A673 (cell line): ENCODE results near the gene NDOR1. TPM values are rescaled to one million over a fixed set of nuclear protein-coding genes. Genes with fewer than 3 reads are reported as not detected.

ENCODE experiments used
- BruUV-seq: library from RNA; stranded (reverse); fragments of 400-500 nt; replicated peaks from 2 replicates; lab custom pipeline; 2021; lab: Mats Ljungman, UMichigan
- CTCF ChIA-PET: fragments of 300-600 bp; sonication (Branson Sonifier 250); formaldehyde crosslinking; loops from one replicate; lab custom pipeline; 2022; ENCODE audit warnings: antibody characterized with exemption; lab: Charles Lee
- POLR2A ChIA-PET: fragments of 300-600 bp; sonication (Branson Sonifier 250); formaldehyde crosslinking; loops from one replicate; lab custom pipeline; 2022; ENCODE audit warnings: antibody characterized with exemption; ENCODE audit not compliant: low non-redundant PET; lab: Charles Lee
- DNase-seq: peaks from one replicate; pipeline ENCODE4 v3.0.0-alpha.2; 2015; ENCODE audit warnings: low spot score
- H3K27ac ChIP-seq: fragments of 200-600 bp; sonication (generic); 2 replicates; pipeline ENCODE4 v1.5.1; 2016; ENCODE audit warnings: mixed run types, low read depth, mild to moderate bottlenecking, mixed read lengths, antibody characterized with exemption, low read length; ENCODE audit not compliant: poor library complexity, severe bottlenecking
- H3K27me3 ChIP-seq: fragments of 200-600 bp; sonication (generic); replicated peaks from 2 replicates; pipeline ENCODE4 v1.6.1; 2017; ENCODE audit warnings: mixed run types, low read depth, mild to moderate bottlenecking, mixed read lengths, antibody characterized with exemption, low read length; ENCODE audit not compliant: insufficient read depth, poor library complexity
- H3K36me3 ChIP-seq: fragments of 200-600 bp; sonication (generic); 2 replicates; pipeline ENCODE4 v1.6.1; 2016; ENCODE audit warnings: mixed run types, mild to moderate bottlenecking, mixed read lengths, antibody characterized with exemption, low read length; ENCODE audit not compliant: insufficient read depth, poor library complexity, severe bottlenecking
- H3K4me1 ChIP-seq: fragments of 200-600 bp; sonication (generic); 2 replicates; pipeline ENCODE4 v1.6.1; 2017; ENCODE audit warnings: mixed run types, mild to moderate bottlenecking, mixed read lengths, antibody characterized with exemption, low read length; ENCODE audit not compliant: insufficient read depth, poor library complexity, severe bottlenecking
- H3K4me3 ChIP-seq: fragments of 200-600 bp; sonication (generic); 2 replicates; pipeline ENCODE4 v1.5.1; 2016; ENCODE audit warnings: low read depth, mixed run types, mild to moderate bottlenecking, mixed read lengths, low read length; ENCODE audit not compliant: poor library complexity, severe bottlenecking
- H3K9me3 ChIP-seq: fragments of 200-600 bp; sonication (generic); 2 replicates; pipeline ENCODE4 v1.6.1; 2016; ENCODE audit warnings: mixed run types, low read depth, mild to moderate bottlenecking, mixed read lengths, antibody characterized with exemption, low read length; ENCODE audit not compliant: poor library complexity, severe bottlenecking
- EZH2 ChIP-seq: fragments of 200-600 bp; sonication (generic); IDR thresholded peaks from 2 replicates; pipeline ENCODE4 v1.6.1; 2017; ENCODE audit warnings: borderline replicate concordance, low read depth, mild to moderate bottlenecking, mixed read lengths, antibody characterized with exemption, low read length; ENCODE audit not compliant: poor library complexity, severe bottlenecking
- intact Hi-C: fragments of 100-400 bp; cut with micrococcal nuclease; formaldehyde crosslinking; loops from one replicate; pipeline ENCODE4 v1.10.0; 2022; ENCODE audit not compliant: unreplicated experiment
- total RNA-seq: library from RNA; stranded (reverse); gene quantifications from 2 replicates; pipeline ENCODE4 v1.2.3, GENCODE V29; 2021
- TF ChIP-seq, protein P1 (sequence below): fragments of 300-800, 200-600 bp; sonication (generic); conservative IDR thresholded peaks from 2 replicates; pipeline ENCODE4 v1.5.1; 2017; ENCODE audit warnings: low read depth, mild to moderate bottlenecking, antibody characterized with exemption, low read length, moderate library complexity, mixed read lengths

NDOR1 gene
- total RNA-seq, 1 experiment from 2014 or later, result 40.2 TPM

DNA sequence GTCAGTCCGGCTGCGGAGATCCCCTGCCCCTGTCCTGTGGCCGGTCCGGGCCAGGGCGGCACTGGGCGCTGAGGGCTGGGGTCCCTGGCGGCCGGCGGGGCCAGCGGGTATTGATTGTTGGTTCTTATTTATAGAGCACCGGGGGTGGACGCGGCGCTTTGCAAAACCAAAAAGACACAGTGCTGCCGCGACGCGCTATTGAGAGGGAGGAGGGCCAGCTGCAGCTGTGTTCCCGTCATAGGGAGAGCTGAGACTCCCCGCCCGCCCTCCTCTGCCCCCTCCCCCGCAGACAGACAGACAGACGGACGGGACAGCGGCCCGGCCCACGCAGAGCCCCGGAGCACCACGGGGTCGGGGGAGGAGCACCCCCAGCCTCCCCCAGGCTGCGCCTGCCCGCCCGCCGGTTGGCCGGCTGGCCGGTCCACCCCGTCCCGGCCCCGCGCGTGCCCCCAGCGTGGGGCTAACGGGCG lies 38.2 kb upstream of the NDOR1 start:
- intact Hi-C loops, result no loop called here
- peaks cover 89% of the 10 kb centered on the region for H3K27me3 ChIP-seq
- no TSS peak for BruUV-seq
- TF ChIP-seq, protein P1, sequence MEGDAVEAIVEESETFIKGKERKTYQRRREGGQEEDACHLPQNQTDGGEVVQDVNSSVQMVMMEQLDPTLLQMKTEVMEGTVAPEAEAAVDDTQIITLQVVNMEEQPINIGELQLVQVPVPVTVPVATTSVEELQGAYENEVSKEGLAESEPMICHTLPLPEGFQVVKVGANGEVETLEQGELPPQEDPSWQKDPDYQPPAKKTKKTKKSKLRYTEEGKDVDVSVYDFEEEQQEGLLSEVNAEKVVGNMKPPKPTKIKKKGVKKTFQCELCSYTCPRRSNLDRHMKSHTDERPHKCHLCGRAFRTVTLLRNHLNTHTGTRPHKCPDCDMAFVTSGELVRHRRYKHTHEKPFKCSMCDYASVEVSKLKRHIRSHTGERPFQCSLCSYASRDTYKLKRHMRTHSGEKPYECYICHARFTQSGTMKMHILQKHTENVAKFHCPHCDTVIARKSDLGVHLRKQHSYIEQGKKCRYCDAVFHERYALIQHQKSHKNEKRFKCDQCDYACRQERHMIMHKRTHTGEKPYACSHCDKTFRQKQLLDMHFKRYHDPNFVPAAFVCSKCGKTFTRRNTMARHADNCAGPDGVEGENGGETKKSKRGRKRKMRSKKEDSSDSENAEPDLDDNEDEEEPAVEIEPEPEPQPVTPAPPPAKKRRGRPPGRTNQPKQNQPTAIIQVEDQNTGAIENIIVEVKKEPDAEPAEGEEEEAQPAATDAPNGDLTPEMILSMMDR, result no peak
- TF ChIP-seq EZH2, result no peak
- CTCF ChIA-PET, result no interaction called here
- no peaks in the 10 kb centered on the region for H3K9me3 ChIP-seq
- no peaks in the 10 kb centered on the region for H3K36me3 ChIP-seq
- POLR2A ChIA-PET, result no interaction called here
- H3K27ac ChIP-seq, result no peak overlapping the region
- no peak overlapping the region for H3K4me3 ChIP-seq
- H3K4me1 ChIP-seq, result peaks cover 9% of the 10 kb centered on the region
- no peak for DNase-seq

DNA sequence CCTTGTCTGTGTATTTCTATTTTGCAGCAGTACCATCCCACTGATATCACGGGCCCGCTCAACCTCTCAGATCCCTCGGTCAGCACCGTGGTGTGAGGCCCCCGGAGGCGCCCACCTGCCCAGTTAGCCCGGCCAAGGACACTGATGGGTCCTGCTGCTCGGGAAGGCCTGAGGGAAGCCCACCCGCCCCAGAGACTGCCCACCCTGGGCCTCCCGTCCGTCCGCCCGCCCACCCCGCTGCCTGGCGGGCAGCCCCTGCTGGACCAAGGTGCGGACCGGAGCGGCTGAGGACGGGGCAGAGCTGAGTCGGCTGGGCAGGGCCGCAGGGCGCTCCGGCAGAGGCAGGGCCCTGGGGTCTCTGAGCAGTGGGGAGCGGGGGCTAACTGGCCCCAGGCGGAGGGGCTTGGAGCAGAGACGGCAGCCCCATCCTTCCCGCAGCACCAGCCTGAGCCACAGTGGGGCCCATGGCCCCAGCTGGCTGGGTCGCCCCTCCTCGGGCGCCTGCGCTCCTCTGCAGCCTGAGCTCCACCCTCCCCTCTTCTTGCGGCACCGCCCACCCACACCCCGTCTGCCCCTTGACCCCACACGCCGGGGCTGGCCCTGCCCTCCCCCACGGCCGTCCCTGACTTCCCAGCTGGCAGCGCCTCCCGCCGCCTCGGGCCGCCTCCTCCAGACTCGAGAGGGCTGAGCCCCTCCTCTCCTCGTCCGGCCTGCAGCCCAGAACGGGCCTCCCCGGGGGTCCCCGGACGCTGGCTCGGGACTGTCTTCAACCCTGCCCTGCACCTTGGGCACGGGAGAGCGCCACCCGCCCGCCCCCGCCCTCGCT lies 37.5 kb upstream of the NDOR1 start:
- Histone ChIP-seq H3K9me3 (no peaks in the 10 kb centered on the region), H3K4me3 (no peak overlapping the region), H3K4me1 (peaks cover 2% of the 10 kb centered on the region), H3K27me3 (peaks cover 83% of the 10 kb centered on the region), H3K27ac (no peak overlapping the region), H3K36me3 (no peaks in the 10 kb centered on the region)
- no peak for DNase-seq
- ChIA-PET POLR2A (no interaction called here), CTCF (no interaction called here)
- BruUV-seq, result no TSS peak
- intact Hi-C loops, result no loop called here
- peak; percentile 84 for TF ChIP-seq EZH2
- TF ChIP-seq, protein P1, result no peak

DNA sequence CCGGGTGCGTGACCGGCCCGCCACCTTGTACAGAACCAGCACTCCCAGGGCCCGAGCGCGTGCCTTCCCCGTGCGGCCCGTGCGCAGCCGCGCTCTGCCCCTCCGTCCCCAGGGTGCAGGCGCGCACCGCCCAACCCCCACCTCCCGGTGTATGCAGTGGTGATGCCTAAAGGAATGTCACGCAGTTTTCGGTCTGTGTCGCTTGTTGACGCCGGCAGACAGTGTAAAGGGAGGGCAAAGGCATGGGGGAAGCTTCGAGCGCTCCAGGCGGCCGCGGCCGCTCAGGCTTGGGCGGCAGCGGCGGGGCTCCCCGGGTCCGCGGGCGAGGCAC lies 37.0 kb upstream of the NDOR1 start:
- intact Hi-C loops, result no loop called here
- peak overlapping the region; percentile 32 for H3K4me3 ChIP-seq
- POLR2A ChIA-PET, result no interaction called here
- no peaks in the 10 kb centered on the region for H3K9me3 ChIP-seq
- no peaks in the 10 kb centered on the region for H3K36me3 ChIP-seq
- H3K27me3 ChIP-seq, result peaks cover 77% of the 10 kb centered on the region
- no peak overlapping the region for H3K27ac ChIP-seq
- DNase-seq, result no peak
- CTCF ChIA-PET, result interaction anchor here (0.7 kb wide), 1 partner anchor 59 kb away, joined by 3 read pairs; the partner anchor contains the start of gene RNF224
- no peaks in the 10 kb centered on the region for H3K4me1 ChIP-seq
- no TSS peak for BruUV-seq
- peak; percentile 57 for TF ChIP-seq EZH2
- TF ChIP-seq, protein P1, result no peak
